ENCODE measurements around the gene TUBB4A.

TUBB4A gene

DNA sequence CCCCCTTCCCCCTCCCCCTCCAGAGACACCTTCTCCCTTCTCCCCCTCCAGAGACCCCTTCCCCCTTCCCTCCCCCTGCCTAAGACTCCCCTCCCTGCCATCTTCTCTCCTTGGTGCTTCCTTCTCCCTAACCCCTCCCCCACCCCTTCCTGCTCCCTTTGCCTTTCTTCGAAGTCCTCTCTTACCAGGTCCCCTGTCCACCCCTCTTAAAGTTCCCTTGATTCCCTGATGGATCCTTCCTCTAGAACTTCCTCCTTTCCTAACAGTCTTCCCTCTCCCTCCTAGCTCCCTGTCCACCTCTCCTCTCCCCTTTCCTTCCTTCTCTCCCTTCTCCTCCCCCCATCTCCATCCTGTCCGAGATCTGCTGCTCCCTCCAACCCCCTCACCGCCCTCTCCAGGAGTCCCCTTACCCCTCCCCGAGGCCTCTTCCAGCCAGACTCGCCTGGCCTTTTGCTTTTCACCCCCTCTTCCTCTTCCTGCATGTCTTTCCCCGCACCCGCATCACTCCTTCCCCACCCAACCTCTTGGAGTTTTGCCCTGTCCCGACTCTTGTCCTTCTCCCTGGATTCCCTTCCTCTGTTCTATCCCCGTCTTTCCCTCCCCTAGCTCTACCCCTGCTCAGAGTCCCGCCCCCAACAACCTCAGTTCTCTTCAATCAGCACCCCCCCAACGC is 31.8 kb upstream of the TUBB4A start:
- 0 out of 2 replicates have a peak overlapping the region, but pooled peaks have one; percentile 4 for H3K27ac ChIP-seq (ENCODE audit: low read length)
- H3K27me3 ChIP-seq (ENCODE audit: low read depth, low read length): no peaks in the 10 kb centered on the region
- no peak overlapping the region for H3K4me3 ChIP-seq (ENCODE audit: low read length)
- H2AFZ ChIP-seq (ENCODE audit: low read depth, low read length): no peak overlapping the region
- no peak overlapping the region for H3K4me2 ChIP-seq (ENCODE audit: low read length)
- peaks cover 65% of the 10 kb centered on the region for H3K4me1 ChIP-seq (ENCODE audit: low read length)
- TF ChIP-seq CTCF (IDR thresholded peaks at IDR 0.05; ENCODE audit: low read depth, low read length) (no peak), EZH2phosphoT487 (IDR thresholded peaks at IDR 0.05; ENCODE audit: low read depth) (no peak)
- H3K79me2 ChIP-seq (ENCODE audit: low read length): peaks cover 70% of the 10 kb centered on the region
- no peak overlapping the region for H3K9ac ChIP-seq (ENCODE audit: low read length)
- peaks cover 68% of the 10 kb centered on the region for H3K36me3 ChIP-seq (replicated peaks; ENCODE audit: low read depth, low read length)
- peaks cover 53% of the 10 kb centered on the region for H4K20me1 ChIP-seq (ENCODE audit: insufficient read depth, low read length)
- no peaks in the 10 kb centered on the region for H3K9me3 ChIP-seq (ENCODE audit: insufficient read depth, low read length)

- Histone ChIP-seq H3K27ac (ENCODE audit: low read length) (peak overlapping the region; percentile 96), H3K4me2 (ENCODE audit: low read length) (peak overlapping the region; percentile 97), H3K79me2 (ENCODE audit: low read length) (peaks cover 70% of the 10 kb centered on the region), H3K9ac (ENCODE audit: low read length) (peak overlapping the region; percentile 99), H3K36me3 (replicated peaks; ENCODE audit: low read depth, low read length) (peaks cover 61% of the 10 kb centered on the region), H3K4me1 (ENCODE audit: low read length) (peaks cover 68% of the 10 kb centered on the region), H3K9me3 (ENCODE audit: insufficient read depth, low read length) (no peaks in the 10 kb centered on the region), H2AFZ (ENCODE audit: low read depth, low read length) (no peak overlapping the region), H3K27me3 (ENCODE audit: low read depth, low read length) (no peaks in the 10 kb centered on the region), H4K20me1 (ENCODE audit: insufficient read depth, low read length) (peaks cover 53% of the 10 kb centered on the region), H3K4me3 (ENCODE audit: low read length) (peak overlapping the region; percentile 99)
- TF ChIP-seq EZH2phosphoT487 (IDR thresholded peaks at IDR 0.05; ENCODE audit: low read depth) (no peak), CTCF (IDR thresholded peaks at IDR 0.05; ENCODE audit: low read depth, low read length) (no peak)
Measured at GRCh38 chr19:6533000-6533328, 30.9 kb upstream of the TUBB4A start.

- no peak for TF ChIP-seq EZH2phosphoT487 (IDR thresholded peaks at IDR 0.05; ENCODE audit: low read depth)
- no peak for TF ChIP-seq CTCF (IDR thresholded peaks at IDR 0.05; ENCODE audit: low read depth, low read length)
- H3K9me3 ChIP-seq (ENCODE audit: insufficient read depth, low read length): no peaks in the 10 kb centered on the region
- no peak overlapping the region for H2AFZ ChIP-seq (ENCODE audit: low read depth, low read length)
- no peaks in the 10 kb centered on the region for H3K27me3 ChIP-seq (ENCODE audit: low read depth, low read length)
- peaks cover 69% of the 10 kb centered on the region for H3K79me2 ChIP-seq (ENCODE audit: low read length)
- H4K20me1 ChIP-seq (ENCODE audit: insufficient read depth, low read length): peaks cover 53% of the 10 kb centered on the region
- H3K9ac ChIP-seq (ENCODE audit: low read length): peak overlapping the region; percentile 99
- peaks cover 56% of the 10 kb centered on the region for H3K36me3 ChIP-seq (replicated peaks; ENCODE audit: low read depth, low read length)
- peaks cover 68% of the 10 kb centered on the region for H3K4me1 ChIP-seq (ENCODE audit: low read length)
- H3K27ac ChIP-seq (ENCODE audit: low read length): peak overlapping the region; percentile 96
- peak overlapping the region; percentile 99 for H3K4me3 ChIP-seq (ENCODE audit: low read length)
- H3K4me2 ChIP-seq (ENCODE audit: low read length): peak overlapping the region; percentile 97
Measured at GRCh38 chr19:6532244-6532999, 30.3 kb upstream of the TUBB4A start.

- H3K79me2 ChIP-seq (ENCODE audit: low read length): peaks cover 64% of the 10 kb centered on the region
- H3K9ac ChIP-seq (ENCODE audit: low read length): peak overlapping the region; percentile 99
- no peak for TF ChIP-seq CTCF (IDR thresholded peaks at IDR 0.05; ENCODE audit: low read depth, low read length)
- no peak for TF ChIP-seq EZH2phosphoT487 (IDR thresholded peaks at IDR 0.05; ENCODE audit: low read depth)
- peak overlapping the region; percentile 97 for H3K4me2 ChIP-seq (ENCODE audit: low read length)
- H2AFZ ChIP-seq (ENCODE audit: low read depth, low read length): no peak overlapping the region
- no peaks in the 10 kb centered on the region for H3K27me3 ChIP-seq (ENCODE audit: low read depth, low read length)
- peak overlapping the region; percentile 99 for H3K4me3 ChIP-seq (ENCODE audit: low read length)
- peaks cover 51% of the 10 kb centered on the region for H3K36me3 ChIP-seq (replicated peaks; ENCODE audit: low read depth, low read length)
- peaks cover 49% of the 10 kb centered on the region for H4K20me1 ChIP-seq (ENCODE audit: insufficient read depth, low read length)
- no peaks in the 10 kb centered on the region for H3K9me3 ChIP-seq (ENCODE audit: insufficient read depth, low read length)
- peaks cover 68% of the 10 kb centered on the region for H3K4me1 ChIP-seq (ENCODE audit: low read length)
- H3K27ac ChIP-seq (ENCODE audit: low read length): peak overlapping the region; percentile 96
Measured at GRCh38 chr19:6531956-6532243, 29.8 kb upstream of the TUBB4A start.
